ENCODE measurements around the gene EIF2AK3. TPM values are rescaled to one million over a fixed set of nuclear protein-coding genes. Genes with fewer than 3 reads are reported as not detected.

Gene EIF2AK3
- polyA plus RNA-seq, 3 donors, result 2.0 to 6.6 (median 2.3) TPM

GRCh38 chr2:88560619-88561307, 66.5 kb downstream of the EIF2AK3 start:
- H3K27ac ChIP-seq (ENCODE audit: low read depth in 1 of 2, low read length in 2 of 2), result no peak overlapping the region
- peaks cover 0 to 1% (median 0%) of the 10 kb centered on the region in 3 donors for H3K27me3 Mint-ChIP-seq (ENCODE audit: low read depth in 3 of 3)
- no peaks in the 10 kb centered on the region for H3K9me3 ChIP-seq (replicated peaks in 1 of 2; ENCODE audit: control insufficient read depth in 1 of 2, insufficient read depth in 1 of 2, low read length in 2 of 2)
- peaks cover 29 to 78% of the 10 kb centered on the region in 2 donors for H3K36me3 ChIP-seq (replicated peaks in 1 of 2; ENCODE audit: control insufficient read depth in 1 of 2, insufficient read depth in 2 of 2, low read length in 2 of 2)
- H3K4me2 ChIP-seq (replicated peaks; ENCODE audit: extremely low read depth, low read length, poor library complexity, severe bottlenecking), result no peak overlapping the region
- intact Hi-C loops (cut with micrococcal nuclease), result no loop called here
- no peaks in the 10 kb centered on the region for H4K20me1 ChIP-seq (ENCODE audit: insufficient read depth, low read length)
- H3K27ac Mint-ChIP-seq, result no peak overlapping the region
- no peak for TF ChIP-seq CTCF (IDR thresholded peaks at IDR 0.05)
- DNase-seq, result no peak
- H3K27me3 ChIP-seq (ENCODE audit: control insufficient read depth in 2 of 2, insufficient read depth in 2 of 2, low read length in 2 of 2), result no peaks in the 10 kb centered on the region
- H3K4me3 ChIP-seq (replicated peaks in 1 of 3; ENCODE audit: low read depth in 2 of 3, low read length in 3 of 3), result no peak overlapping the region
- H3K4me1 Mint-ChIP-seq, result peaks cover 2% of the 10 kb centered on the region
- no peaks in the 10 kb centered on the region for H3K79me2 ChIP-seq (ENCODE audit: insufficient read depth, low read length)
- peaks cover 61 to 65% of the 10 kb centered on the region in 2 donors for H3K36me3 Mint-ChIP-seq
- no peaks in the 10 kb centered on the region for H3K9me3 Mint-ChIP-seq
- no peak overlapping the region for H3K4me3 Mint-ChIP-seq
- no peak overlapping the region for H3K9ac ChIP-seq (ENCODE audit: insufficient read depth, low read length, poor library complexity, severe bottlenecking)
- WGBS (ENCODE audit: insufficient coverage), result 86% methylated on average over 1 of the region's 3 CpGs
- H3K4me1 ChIP-seq (ENCODE audit: control insufficient read depth in 1 of 2, insufficient read depth in 2 of 2, low read length in 2 of 2), result no peaks in the 10 kb centered on the region
- H2AFZ ChIP-seq (ENCODE audit: insufficient read depth, low read depth, low read length, poor library complexity, severe bottlenecking), result no peak overlapping the region

- Histone ChIP-seq H3K36me3 (replicated peaks in 1 of 2; ENCODE audit: control insufficient read depth in 1 of 2, insufficient read depth in 2 of 2, low read length in 2 of 2) (peaks cover 23 to 81% of the 10 kb centered on the region in 2 donors), H2AFZ (ENCODE audit: insufficient read depth, low read depth, low read length, poor library complexity, severe bottlenecking) (no peak overlapping the region), H3K27ac (ENCODE audit: low read depth in 1 of 2, low read length in 2 of 2) (no peak overlapping the region), H3K79me2 (ENCODE audit: insufficient read depth, low read length) (no peaks in the 10 kb centered on the region), H3K4me1 (ENCODE audit: control insufficient read depth in 1 of 2, insufficient read depth in 2 of 2, low read length in 2 of 2) (no peaks in the 10 kb centered on the region), H3K4me3 (replicated peaks in 1 of 3; ENCODE audit: low read depth in 2 of 3, low read length in 3 of 3) (no peak overlapping the region), H3K4me2 (replicated peaks; ENCODE audit: extremely low read depth, low read length, poor library complexity, severe bottlenecking) (no peak overlapping the region), H3K9ac (ENCODE audit: insufficient read depth, low read length, poor library complexity, severe bottlenecking) (no peak overlapping the region), H3K27me3 (ENCODE audit: control insufficient read depth in 2 of 2, insufficient read depth in 2 of 2, low read length in 2 of 2) (no peaks in the 10 kb centered on the region), H3K9me3 (replicated peaks in 1 of 2; ENCODE audit: control insufficient read depth in 1 of 2, insufficient read depth in 1 of 2, low read length in 2 of 2) (no peaks in the 10 kb centered on the region), H4K20me1 (ENCODE audit: insufficient read depth, low read length) (no peaks in the 10 kb centered on the region)
- WGBS (ENCODE audit: insufficient coverage), result no CpG with 5 or more reads among the region's 1 CpG
- Mint-ChIP-seq H3K36me3 (peaks cover 64% of the 10 kb centered on the region in 2 donors), H3K27ac (no peak overlapping the region), H3K4me3 (no peak overlapping the region), H3K27me3 (ENCODE audit: low read depth in 3 of 3) (peaks cover 0 to 3% (median 1%) of the 10 kb centered on the region in 3 donors), H3K4me1 (peaks cover 2% of the 10 kb centered on the region), H3K9me3 (no peaks in the 10 kb centered on the region)
- DNase-seq, result no peak
- intact Hi-C loops (cut with micrococcal nuclease), result no loop called here
- TF ChIP-seq CTCF (IDR thresholded peaks at IDR 0.05), result no peak
These were observed 70.0 kb downstream of the EIF2AK3 start for GRCh38 chr2:88557290-88557689.

All from CD14-positive monocyte (primary cell).